HepG2 (cell line): ENCODE results near the gene LRP10. TPM values are rescaled to one million over a fixed set of nuclear protein-coding genes. Genes with fewer than 3 reads are reported as not detected.

Experiments used
- AHDC1 ChIP-seq: sonication (generic); formaldehyde crosslinking; IDR thresholded peaks from 2 replicates; pipeline ENCODE4 v1.5.1; 2020; ENCODE audit warnings: mild to moderate bottlenecking, missing genetic modification reagents, borderline replicate concordance
- ARHGAP35 ChIP-seq: sonication (generic); formaldehyde crosslinking; IDR thresholded peaks from 2 replicates; pipeline ENCODE4 v1.9.0; 2022; ENCODE audit warnings: mild to moderate bottlenecking, inconsistent platforms, moderate library complexity, missing genetic modification reagents, borderline replicate concordance
- GPN1 ChIP-seq: sonication (generic); formaldehyde crosslinking; IDR thresholded peaks from 2 replicates; pipeline ENCODE4 v1.5.1; 2020; ENCODE audit warnings: missing genetic modification reagents, borderline replicate concordance
- KIAA2018 ChIP-seq: sonication (generic); formaldehyde crosslinking; IDR thresholded peaks from 2 replicates; pipeline ENCODE4 v1.5.0; 2020; ENCODE audit warnings: mild to moderate bottlenecking, missing genetic modification reagents, borderline replicate concordance
- MED13 ChIP-seq: sonication (generic); formaldehyde crosslinking; IDR thresholded peaks from 2 replicates; pipeline ENCODE4 v1.5.0; 2020; ENCODE audit warnings: missing genetic modification reagents
- MEIS2 ChIP-seq: sonication (generic); formaldehyde crosslinking; IDR thresholded peaks from 2 replicates; pipeline ENCODE4 v1.9.0; 2021; ENCODE audit warnings: mild to moderate bottlenecking, missing genetic modification reagents
- ZNF124 ChIP-seq: sonication (generic); formaldehyde crosslinking; IDR thresholded peaks from 2 replicates; pipeline ENCODE4 v1.4.0; 2020; ENCODE audit warnings: missing genetic modification reagents
- ZNF253 ChIP-seq: sonication (generic); formaldehyde crosslinking; IDR thresholded peaks from 2 replicates; pipeline ENCODE4 v1.8.0; 2022; ENCODE audit warnings: mild to moderate bottlenecking, missing genetic modification reagents, borderline replicate concordance
- ZNF281 ChIP-seq: sonication (generic); formaldehyde crosslinking; IDR thresholded peaks from 2 replicates; pipeline ENCODE4 v1.4.0; 2020; ENCODE audit warnings: missing genetic modification reagents, borderline replicate concordance
- ZNF792 ChIP-seq: IDR thresholded peaks from 2 replicates; pipeline ENCODE4 v1.6.1; 2016
- polyA plus RNA-seq, 8 experiments: library from polyadenylated mRNA; depleted of rRNA in 3 of 8; stranded (reverse) in 7 of 8; unstranded in 1 of 8; fragments of >200 nt; fragmentation: Illumina TruSeq in 4 of 8; extraction: Trizol in 4 of 8; gene quantifications; 2 replicates each; pipeline versions ENCODE4 v1.2.1 to v1.2.3, GENCODE V29; 2011 to 2016; ENCODE audit warnings: low read depth in 4 of 8, missing spikeins in 1 of 8, mixed read lengths in 1 of 8; ENCODE audit not compliant: insufficient read depth in 1 of 8
- total RNA-seq, 5 experiments: library from RNA; depleted of rRNA; stranded (reverse); fragments of >200 nt; fragmentation: Illumina TruSeq; extraction: Trizol; gene quantifications; 2 replicates each; pipeline ENCODE4 v1.2.3, GENCODE V29; 2016; ENCODE audit warnings: low read depth in 1 of 5

Gene LRP10
- total and polyA plus RNA-seq, 2 of the 13 experiments (the other 11 are each of a cell fraction or from before 2014, with no cell fraction given), result 16.9 to 45.2 TPM

- peak; percentile 18; the same call in 1 of the 2 replicates for TF ChIP-seq ZNF281 (CRISPR knock-in tag)
- TF ChIP-seq MED13 (CRISPR knock-in tag), result 0 out of 2 replicates have a peak, but pooled peaks have one; percentile 57
- TF ChIP-seq AHDC1 (CRISPR knock-in tag), result 0 out of 2 replicates have a peak, but pooled peaks have one; percentile 48
- peak; percentile 57; the same call in 1 of the 2 replicates for TF ChIP-seq ZNF124 (CRISPR knock-in tag)
- TF ChIP-seq MEIS2, result peak; percentile 13; the same call in 1 of the 2 replicates
- peak; percentile 47; the same call in 1 of the 2 replicates for TF ChIP-seq ARHGAP35 (CRISPR knock-in tag)
- 0 out of 2 replicates have a peak, but pooled peaks have one; percentile 44 for TF ChIP-seq GPN1 (CRISPR knock-in tag)
- TF ChIP-seq ZNF792 (CRISPR knock-in tag), result 0 out of 2 replicates have a peak, but pooled peaks have one; percentile 22
- 0 out of 2 replicates have a peak, but pooled peaks have one; percentile 25 for TF ChIP-seq KIAA2018 (CRISPR knock-in tag)
- TF ChIP-seq ZNF253 (CRISPR knock-in tag), result peak; percentile 40; the same call in 1 of the 2 replicates
These were observed 42.4 kb upstream of the LRP10 start (continued) for GRCh38 chr14:22829076-22829660.
